ENCODE measurements around the gene MGAT5. TPM values are rescaled to one million over a fixed set of nuclear protein-coding genes. Genes with fewer than 3 reads are reported as not detected.
A peak's percentile ranks its signal among the peaks of the same experiment; 100 is the strongest.

MGAT5 gene
- polyA plus RNA-seq, 1 donor, result 19.0 TPM

- Histone ChIP-seq H3K4me1 (ENCODE audit: control insufficient read depth, insufficient read depth, low read length) (no peaks in the 10 kb centered on the region), H3K36me3 (ENCODE audit: control insufficient read depth, insufficient read depth, low read length) (no peaks in the 10 kb centered on the region), H3K4me3 (ENCODE audit: low read length) (no peak overlapping the region), H3K27me3 (ENCODE audit: control insufficient read depth, insufficient read depth, low read length) (peaks cover 9% of the 10 kb centered on the region), H3K9me3 (ENCODE audit: control insufficient read depth, low read depth, low read length) (no peaks in the 10 kb centered on the region), H3K27ac (ENCODE audit: low read length) (no peak overlapping the region)
- WGBS (ENCODE audit: insufficient coverage, low lambda C conversion rate), result no CpG with 5 or more reads among the region's 11 CpGs
- DNase-seq, result no peak
Measured at GRCh38 chr2:134489732-134490384, 236.0 kb downstream of the MGAT5 start.

GRCh38 chr2:134490559-134490958 lies 236.7 kb downstream of the MGAT5 start:
- no peak for DNase-seq
- Histone ChIP-seq H3K4me3 (ENCODE audit: low read length) (no peak overlapping the region), H3K36me3 (ENCODE audit: control insufficient read depth, insufficient read depth, low read length) (no peaks in the 10 kb centered on the region), H3K4me1 (ENCODE audit: control insufficient read depth, insufficient read depth, low read length) (no peaks in the 10 kb centered on the region), H3K27me3 (ENCODE audit: control insufficient read depth, insufficient read depth, low read length) (peaks cover 9% of the 10 kb centered on the region), H3K27ac (ENCODE audit: low read length) (no peak overlapping the region), H3K9me3 (ENCODE audit: control insufficient read depth, low read depth, low read length) (no peaks in the 10 kb centered on the region)
- 80% methylated on average over 2 of the region's 4 CpGs for WGBS (ENCODE audit: insufficient coverage, low lambda C conversion rate)

GRCh38 chr2:134491022-134491421 lies 237.2 kb downstream of the MGAT5 start:
- Histone ChIP-seq H3K9me3 (ENCODE audit: control insufficient read depth, low read depth, low read length) (no peaks in the 10 kb centered on the region), H3K4me3 (ENCODE audit: low read length) (no peak overlapping the region), H3K27ac (ENCODE audit: low read length) (no peak overlapping the region), H3K4me1 (ENCODE audit: control insufficient read depth, insufficient read depth, low read length) (no peaks in the 10 kb centered on the region), H3K36me3 (ENCODE audit: control insufficient read depth, insufficient read depth, low read length) (no peaks in the 10 kb centered on the region), H3K27me3 (ENCODE audit: control insufficient read depth, insufficient read depth, low read length) (peaks cover 9% of the 10 kb centered on the region)
- no CpG with 5 or more reads among the region's 4 CpGs for WGBS (ENCODE audit: insufficient coverage, low lambda C conversion rate)
- no peak for DNase-seq

- Histone ChIP-seq H3K4me3 (ENCODE audit: low read length) (no peak overlapping the region), H3K9me3 (ENCODE audit: control insufficient read depth, low read depth, low read length) (no peaks in the 10 kb centered on the region), H3K4me1 (ENCODE audit: control insufficient read depth, insufficient read depth, low read length) (no peaks in the 10 kb centered on the region), H3K27me3 (ENCODE audit: control insufficient read depth, insufficient read depth, low read length) (peaks cover 9% of the 10 kb centered on the region), H3K27ac (ENCODE audit: low read length) (no peak overlapping the region), H3K36me3 (ENCODE audit: control insufficient read depth, insufficient read depth, low read length) (no peaks in the 10 kb centered on the region)
- peak; percentile 15 to 29 for DNase-seq
- WGBS (ENCODE audit: insufficient coverage, low lambda C conversion rate), result 60% methylated on average over 2 of the region's 9 CpGs
Measured at GRCh38 chr2:134491771-134492441, 238.0 kb downstream of the MGAT5 start.

GRCh38 chr2:134493797-134494196 lies 239.9 kb downstream of the MGAT5 start:
- peaks cover 9% of the 10 kb centered on the region for H3K27me3 ChIP-seq (ENCODE audit: control insufficient read depth, insufficient read depth, low read length)
- H3K9me3 ChIP-seq (ENCODE audit: control insufficient read depth, low read depth, low read length), result no peaks in the 10 kb centered on the region
- WGBS (ENCODE audit: insufficient coverage, low lambda C conversion rate), result 71% methylated on average over 1 of the region's 4 CpGs
- no peaks in the 10 kb centered on the region for H3K4me1 ChIP-seq (ENCODE audit: control insufficient read depth, insufficient read depth, low read length)
- no peak for DNase-seq
- no peak overlapping the region for H3K4me3 ChIP-seq (ENCODE audit: low read length)
- no peaks in the 10 kb centered on the region for H3K36me3 ChIP-seq (ENCODE audit: control insufficient read depth, insufficient read depth, low read length)
- no peak overlapping the region for H3K27ac ChIP-seq (ENCODE audit: low read length)

- no peak for DNase-seq
Measured at GRCh38 chr2:134498654-134499053, 244.8 kb downstream of the MGAT5 start.

GRCh38 chr2:134499307-134499926 lies 245.5 kb downstream of the MGAT5 start:
- no peaks in the 10 kb centered on the region for H3K36me3 ChIP-seq (ENCODE audit: control insufficient read depth, insufficient read depth, low read length)
- no peaks in the 10 kb centered on the region for H3K4me1 ChIP-seq (ENCODE audit: control insufficient read depth, insufficient read depth, low read length)
- no peak overlapping the region for H3K4me3 ChIP-seq (ENCODE audit: low read length)
- DNase-seq, result no peak
- WGBS (ENCODE audit: insufficient coverage, low lambda C conversion rate), result no CpG with 5 or more reads among the region's 9 CpGs
- peaks cover 7% of the 10 kb centered on the region for H3K27me3 ChIP-seq (ENCODE audit: control insufficient read depth, insufficient read depth, low read length)
- H3K27ac ChIP-seq (ENCODE audit: low read length), result no peak overlapping the region
- no peaks in the 10 kb centered on the region for H3K9me3 ChIP-seq (ENCODE audit: control insufficient read depth, low read depth, low read length)

More at GRCh38 chr2:134498654-134499053, 244.8 kb downstream of the MGAT5 start:
- H3K27me3 ChIP-seq (ENCODE audit: control insufficient read depth, insufficient read depth, low read length), result peaks cover 3% of the 10 kb centered on the region
- H3K4me3 ChIP-seq (ENCODE audit: low read length), result no peak overlapping the region
- H3K36me3 ChIP-seq (ENCODE audit: control insufficient read depth, insufficient read depth, low read length), result no peaks in the 10 kb centered on the region
- no peak overlapping the region for H3K27ac ChIP-seq (ENCODE audit: low read length)
- no CpG with 5 or more reads among the region's 7 CpGs for WGBS (ENCODE audit: insufficient coverage, low lambda C conversion rate)
- no peaks in the 10 kb centered on the region for H3K9me3 ChIP-seq (ENCODE audit: control insufficient read depth, low read depth, low read length)
- H3K4me1 ChIP-seq (ENCODE audit: control insufficient read depth, insufficient read depth, low read length), result no peaks in the 10 kb centered on the region

- no peak overlapping the region for H3K4me3 ChIP-seq (ENCODE audit: low read length)
- peaks cover 7% of the 10 kb centered on the region for H3K27me3 ChIP-seq (ENCODE audit: control insufficient read depth, insufficient read depth, low read length)
- no peak overlapping the region for H3K27ac ChIP-seq (ENCODE audit: low read length)
- no peaks in the 10 kb centered on the region for H3K4me1 ChIP-seq (ENCODE audit: control insufficient read depth, insufficient read depth, low read length)
- H3K36me3 ChIP-seq (ENCODE audit: control insufficient read depth, insufficient read depth, low read length), result no peaks in the 10 kb centered on the region
- WGBS (ENCODE audit: insufficient coverage, low lambda C conversion rate), result 49% methylated on average over 4 of the region's 9 CpGs
- H3K9me3 ChIP-seq (ENCODE audit: control insufficient read depth, low read depth, low read length), result no peaks in the 10 kb centered on the region
- DNase-seq, result no peak
Measured at GRCh38 chr2:134500211-134500935, 246.5 kb downstream of the MGAT5 start.

GRCh38 chr2:134501476-134502091 lies 247.7 kb downstream of the MGAT5 start:
- H3K4me1 ChIP-seq (ENCODE audit: control insufficient read depth, insufficient read depth, low read length), result no peaks in the 10 kb centered on the region
- DNase-seq, result no peak
- H3K9me3 ChIP-seq (ENCODE audit: control insufficient read depth, low read depth, low read length), result no peaks in the 10 kb centered on the region
- H3K27ac ChIP-seq (ENCODE audit: low read length), result no peak overlapping the region
- no peak overlapping the region for H3K4me3 ChIP-seq (ENCODE audit: low read length)
- WGBS (ENCODE audit: insufficient coverage, low lambda C conversion rate), result 86% methylated on average over 2 of the region's 6 CpGs
- H3K27me3 ChIP-seq (ENCODE audit: control insufficient read depth, insufficient read depth, low read length), result peaks cover 7% of the 10 kb centered on the region
- H3K36me3 ChIP-seq (ENCODE audit: control insufficient read depth, insufficient read depth, low read length), result no peaks in the 10 kb centered on the region

- H3K36me3 ChIP-seq (ENCODE audit: control insufficient read depth, insufficient read depth, low read length), result no peaks in the 10 kb centered on the region
- no peak for DNase-seq
- no peaks in the 10 kb centered on the region for H3K4me1 ChIP-seq (ENCODE audit: control insufficient read depth, insufficient read depth, low read length)
- WGBS (ENCODE audit: insufficient coverage, low lambda C conversion rate), result no CpG with 5 or more reads among the region's 2 CpGs
- peaks cover 7% of the 10 kb centered on the region for H3K27me3 ChIP-seq (ENCODE audit: control insufficient read depth, insufficient read depth, low read length)
- no peaks in the 10 kb centered on the region for H3K9me3 ChIP-seq (ENCODE audit: control insufficient read depth, low read depth, low read length)
- H3K4me3 ChIP-seq (ENCODE audit: low read length), result no peak overlapping the region
- no peak overlapping the region for H3K27ac ChIP-seq (ENCODE audit: low read length)
Measured at GRCh38 chr2:134502104-134502503, 248.2 kb downstream of the MGAT5 start.
